ENCODE results near the gene WDR7.

Gene WDR7

GRCh38 chr18:56722518-56722917 lies 71.4 kb downstream of the WDR7 start:
- no peak for DNase-seq (ENCODE audit: low spot score)

GRCh38 chr18:56723068-56723467 lies 71.9 kb downstream of the WDR7 start:
- DNase-seq (ENCODE audit: low spot score), result no peak

DNA sequence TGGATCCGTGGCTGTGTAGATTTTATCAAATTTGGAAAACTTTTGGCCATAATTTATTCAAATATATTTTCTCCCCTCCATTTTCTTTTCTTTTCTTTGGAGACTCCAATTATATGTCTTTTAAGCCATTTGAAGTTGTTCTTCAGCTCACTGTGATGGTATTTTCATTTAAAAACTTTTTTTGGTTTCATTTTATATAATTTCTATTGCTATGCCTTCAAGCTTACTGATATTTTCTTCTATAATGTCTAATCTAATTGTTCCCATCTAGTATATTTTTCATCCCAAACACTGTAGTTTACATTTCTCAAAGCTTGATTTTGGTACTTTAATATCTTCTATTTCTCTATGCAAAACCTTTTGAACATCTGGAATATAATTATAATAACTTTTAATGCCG lies 72.5 kb downstream of the WDR7 start:
- DNase-seq (ENCODE audit: low spot score), result no peak

DNA sequence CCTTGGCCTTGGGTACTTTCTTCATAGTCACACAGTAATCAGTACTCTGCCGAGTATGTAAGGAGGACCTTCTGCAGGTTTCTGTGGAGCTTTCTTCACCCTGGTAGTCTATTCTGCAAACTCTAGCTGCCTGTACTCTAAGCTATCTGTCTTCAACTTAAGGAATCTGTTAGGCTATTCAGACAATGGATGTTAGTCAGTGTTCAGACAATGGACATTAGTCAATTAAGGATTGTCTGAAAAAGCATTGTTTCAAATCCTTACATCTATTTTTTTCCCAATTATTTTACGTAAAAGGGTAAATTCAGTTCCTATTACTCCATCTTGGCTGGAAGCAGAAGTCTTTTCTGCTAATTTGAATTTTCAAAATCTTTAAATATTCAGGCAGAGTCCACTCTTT lies 75.7 kb downstream of the WDR7 start:
- no peak for DNase-seq (ENCODE audit: low spot score)

DNA sequence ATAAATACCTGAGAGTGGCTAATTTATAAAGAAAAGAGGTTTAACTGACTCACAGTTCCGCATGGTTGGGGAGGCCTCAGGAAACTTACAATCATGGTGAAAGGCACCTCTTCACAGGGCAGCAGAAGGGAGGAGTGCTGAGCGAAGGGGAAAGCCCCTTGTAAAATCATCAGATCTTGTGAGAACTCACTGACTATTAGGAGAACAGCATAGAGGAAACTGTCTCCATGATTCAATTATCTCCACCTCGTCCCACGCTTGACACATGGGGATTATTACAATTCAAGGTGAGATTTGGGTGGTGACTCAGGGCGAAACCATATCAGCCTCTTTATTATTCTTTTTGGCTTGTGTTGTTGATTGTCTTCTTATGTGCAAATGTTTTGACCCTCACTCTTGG lies 76.2 kb downstream of the WDR7 start:
- DNase-seq (ENCODE audit: low spot score), result no peak

GRCh38 chr18:56728741-56729140 lies 77.6 kb downstream of the WDR7 start:
- DNase-seq (ENCODE audit: low spot score), result no peak

DNA sequence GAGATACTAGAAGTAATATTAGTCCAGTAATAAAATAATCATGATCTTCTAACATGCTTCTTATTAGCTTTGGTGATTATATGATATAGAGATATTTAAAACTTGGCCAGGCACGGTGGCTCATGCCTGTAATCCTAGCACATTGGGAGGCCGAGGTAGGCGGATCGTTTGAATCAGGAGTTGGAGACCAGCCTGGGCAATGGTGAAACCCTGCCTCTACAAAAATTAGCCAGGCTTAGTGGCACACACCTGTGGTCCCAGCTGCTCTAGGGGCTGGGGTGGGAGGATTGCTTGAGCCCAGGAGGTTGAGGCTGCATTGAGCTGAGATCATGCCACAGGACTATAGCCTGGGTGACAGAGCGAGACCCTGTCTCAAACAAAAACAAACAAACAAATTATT lies 87.0 kb downstream of the WDR7 start:
- DNase-seq (ENCODE audit: low spot score), result no peak

DNA sequence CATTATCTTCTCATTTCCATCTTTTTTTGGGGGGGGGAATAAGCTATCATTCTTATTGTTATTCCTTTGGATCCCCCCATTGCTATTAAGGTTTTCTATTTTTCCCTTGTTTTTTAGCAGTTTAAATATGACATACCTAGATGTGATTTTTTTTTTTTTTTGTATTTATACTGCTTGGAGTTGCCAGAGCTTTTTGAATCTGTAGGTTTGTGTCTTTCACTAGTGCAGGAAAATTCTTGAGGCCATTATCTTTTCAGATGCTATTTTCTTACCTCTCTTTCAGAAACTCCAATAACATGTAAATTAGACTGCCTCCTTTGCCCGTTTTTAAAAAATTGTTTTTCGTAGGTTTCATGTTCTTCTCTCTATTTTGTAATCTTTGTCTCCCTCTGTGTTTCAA lies 88.6 kb downstream of the WDR7 start:
- no peak for DNase-seq (ENCODE audit: low spot score)

DNA sequence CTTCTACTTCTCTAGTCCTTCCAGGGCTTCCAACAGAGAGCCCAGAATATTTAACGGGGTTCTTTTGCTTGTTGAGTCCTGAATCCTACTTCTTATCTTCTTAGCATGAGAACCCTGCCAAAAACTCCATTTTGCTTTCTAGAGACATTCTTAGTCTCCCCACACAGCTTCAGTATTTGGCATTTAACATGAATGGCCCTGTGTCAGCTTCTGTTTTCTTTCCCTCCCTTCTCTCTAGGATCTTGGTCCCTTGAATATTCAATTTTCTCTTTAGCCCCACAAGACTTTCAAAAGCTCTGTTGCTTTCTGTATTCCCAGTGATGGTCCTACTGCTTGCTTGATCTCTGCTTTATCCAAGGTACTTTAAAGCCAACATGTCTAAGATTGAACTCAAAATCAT lies 89.5 kb downstream of the WDR7 start:
- no peak for DNase-seq (ENCODE audit: low spot score)

- no peak for DNase-seq (ENCODE audit: low spot score)
Observed at GRCh38 chr18:56741685-56742084, 90.5 kb downstream of the WDR7 start.

DNA sequence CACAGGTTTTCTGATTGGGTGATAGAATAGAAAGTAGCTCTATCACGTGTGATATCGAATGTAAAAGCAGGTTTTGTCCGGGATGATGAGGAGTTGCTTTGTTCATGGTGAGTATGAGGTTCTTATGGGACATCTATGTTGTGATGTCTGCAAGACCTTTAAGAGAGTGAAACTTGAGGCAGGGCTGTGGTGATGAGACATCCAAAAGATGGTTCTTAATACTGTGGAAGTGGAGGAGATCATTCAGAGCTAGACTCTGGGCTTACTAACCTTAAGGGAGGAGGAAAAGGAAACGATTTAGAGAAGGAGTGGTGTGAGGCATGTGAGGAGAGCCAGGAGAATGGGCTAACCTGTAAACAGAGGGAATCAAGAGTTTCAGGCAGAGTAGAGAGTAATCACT lies 92.0 kb downstream of the WDR7 start:
- no peak for DNase-seq (ENCODE audit: low spot score)

- DNase-seq (ENCODE audit: low spot score), result no peak
Observed at GRCh38 chr18:56747032-56747658, 96.0 kb downstream of the WDR7 start.

- no peak for DNase-seq (ENCODE audit: low spot score)
Observed at GRCh38 chr18:56747857-56748256, 96.7 kb downstream of the WDR7 start.

- DNase-seq (ENCODE audit: low spot score), result peak; percentile 16
Observed at GRCh38 chr18:56748698-56749268, 97.6 kb downstream of the WDR7 start.

- DNase-seq (ENCODE audit: low spot score), result no peak
Observed at GRCh38 chr18:56756966-56757365, 105.8 kb downstream of the WDR7 start.

DNA sequence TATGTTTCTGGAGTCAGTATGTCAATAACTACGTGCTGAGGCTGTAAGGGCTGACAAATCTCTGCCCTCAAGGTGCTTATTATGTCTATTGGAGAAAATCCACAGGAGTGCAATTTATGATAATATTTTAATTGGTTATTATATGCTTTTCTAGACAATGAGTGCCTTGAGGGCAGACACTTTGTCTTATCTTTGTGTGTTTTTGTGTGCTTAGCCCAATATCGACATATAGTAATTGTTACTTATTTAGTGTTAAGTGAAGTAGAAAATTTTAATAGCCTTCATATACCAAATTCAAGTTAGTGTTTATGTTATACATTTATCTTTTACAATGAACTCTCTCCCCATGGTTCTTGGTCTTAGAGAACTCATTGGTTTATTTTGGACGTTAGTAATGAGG lies 118.9 kb downstream of the WDR7 start:
- DNase-seq (ENCODE audit: low spot score), result no peak

DNA sequence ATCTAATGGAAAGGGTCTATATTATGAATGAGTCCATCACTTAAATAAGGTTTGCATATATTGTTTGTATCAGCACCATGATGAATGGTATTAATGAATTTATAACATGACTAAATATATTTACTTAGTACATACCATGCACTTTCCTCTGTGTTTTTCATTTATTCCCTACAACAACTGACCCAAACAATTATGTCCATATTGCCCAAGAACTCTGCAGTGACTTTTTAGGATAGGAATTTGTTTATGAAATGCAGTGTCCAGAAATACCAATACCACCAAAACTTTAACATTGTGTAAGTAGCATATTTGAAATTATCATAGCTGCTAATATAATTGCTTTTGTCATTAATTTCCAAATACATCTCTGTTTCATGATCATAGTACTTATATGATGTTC lies 119.7 kb downstream of the WDR7 start:
- no peak for DNase-seq (ENCODE audit: low spot score)

GRCh38 chr18:56775701-56776100 lies 124.5 kb downstream of the WDR7 start:
- DNase-seq (ENCODE audit: low spot score), result no peak

GRCh38 chr18:56787390-56787789 lies 136.2 kb downstream of the WDR7 start:
- DNase-seq (ENCODE audit: low spot score), result no peak

DNA sequence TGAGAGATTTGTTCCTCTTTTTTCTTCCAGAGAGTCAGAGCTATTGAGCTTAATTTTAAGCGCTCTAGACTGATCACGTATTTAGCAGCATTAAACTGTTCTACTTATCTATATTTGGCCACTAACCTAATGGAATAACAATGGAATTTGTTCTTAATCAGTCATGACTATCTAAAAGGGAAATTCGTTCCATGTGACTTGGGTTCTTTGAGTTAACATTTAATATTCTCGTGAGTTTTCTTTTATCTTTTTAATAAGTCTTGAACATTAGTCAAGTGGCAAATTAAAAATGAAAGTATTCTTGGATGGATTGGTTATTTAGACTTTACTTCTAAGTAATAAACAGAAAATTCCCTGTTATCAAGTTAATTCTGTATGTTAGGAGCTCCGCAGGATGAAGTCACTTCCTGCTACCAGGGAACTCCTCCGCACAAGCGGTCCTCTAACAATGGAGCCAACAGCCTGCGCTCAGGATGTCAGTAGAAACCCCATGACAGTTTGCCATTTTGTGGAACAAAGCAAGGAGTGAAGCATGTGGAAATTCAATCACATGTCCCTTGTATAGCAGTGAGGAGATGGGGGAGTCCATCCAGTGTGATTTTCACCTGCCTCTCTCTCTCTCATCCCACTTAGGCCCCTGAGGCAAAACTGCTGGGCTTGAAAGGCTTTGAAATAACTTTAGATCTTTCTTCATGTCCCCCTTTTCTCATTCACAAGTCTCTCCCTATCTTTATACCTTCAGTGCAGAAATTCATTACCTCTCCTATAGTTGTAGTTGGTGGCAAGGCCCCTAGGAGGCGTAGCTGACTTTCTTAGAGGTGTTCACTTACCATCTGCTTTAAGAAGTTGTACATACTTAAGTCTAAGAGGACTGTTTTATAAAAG lies 138.1 kb downstream of the WDR7 start:
- DNase-seq (ENCODE audit: low spot score), result peak; percentile 4

- no peak for DNase-seq (ENCODE audit: low spot score)
Observed at GRCh38 chr18:56789889-56790180, 138.7 kb downstream of the WDR7 start.

DNA sequence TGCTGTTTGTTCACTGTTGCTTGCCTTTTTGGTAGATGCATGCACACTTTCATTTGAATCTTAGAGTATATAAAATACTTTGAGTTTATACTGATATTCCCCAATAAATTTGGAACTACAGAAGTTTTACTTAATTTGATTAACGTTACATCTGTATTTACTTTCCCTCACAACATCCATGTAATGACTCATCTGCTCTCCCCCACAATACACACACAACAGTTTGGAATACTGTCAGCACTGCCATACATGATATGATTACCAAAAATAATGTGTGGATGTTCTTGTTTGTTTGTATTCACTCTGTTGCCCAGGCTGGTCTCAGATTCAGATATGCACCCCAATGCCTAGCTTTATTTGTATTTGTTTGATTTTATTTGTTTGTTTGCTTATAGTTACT lies 144.2 kb downstream of the WDR7 start:
- no peak for DNase-seq (ENCODE audit: low spot score)

GRCh38 chr18:56799756-56800155 lies 148.6 kb downstream of the WDR7 start:
- DNase-seq (ENCODE audit: low spot score), result no peak

GRCh38 chr18:56803051-56803450 lies 151.9 kb downstream of the WDR7 start:
- DNase-seq (ENCODE audit: low spot score), result no peak

Data from hepatic stellate cell (primary cell).